GM12801 (cell line): Measurements from ENCODE around the gene EML1.

Source experiments
- TF ChIP-seq, protein P1 (sequence below): IDR thresholded peaks from one replicate; pipeline ENCODE4 v1.5.1; 2011; ENCODE audit warnings: control low read depth; ENCODE audit not compliant: insufficient read length; ENCODE audit errors: extremely low read depth

EML1 gene

GRCh38 chr14:99809859-99810558, 16.8 kb downstream of the EML1 start:
- TF ChIP-seq, protein P1, sequence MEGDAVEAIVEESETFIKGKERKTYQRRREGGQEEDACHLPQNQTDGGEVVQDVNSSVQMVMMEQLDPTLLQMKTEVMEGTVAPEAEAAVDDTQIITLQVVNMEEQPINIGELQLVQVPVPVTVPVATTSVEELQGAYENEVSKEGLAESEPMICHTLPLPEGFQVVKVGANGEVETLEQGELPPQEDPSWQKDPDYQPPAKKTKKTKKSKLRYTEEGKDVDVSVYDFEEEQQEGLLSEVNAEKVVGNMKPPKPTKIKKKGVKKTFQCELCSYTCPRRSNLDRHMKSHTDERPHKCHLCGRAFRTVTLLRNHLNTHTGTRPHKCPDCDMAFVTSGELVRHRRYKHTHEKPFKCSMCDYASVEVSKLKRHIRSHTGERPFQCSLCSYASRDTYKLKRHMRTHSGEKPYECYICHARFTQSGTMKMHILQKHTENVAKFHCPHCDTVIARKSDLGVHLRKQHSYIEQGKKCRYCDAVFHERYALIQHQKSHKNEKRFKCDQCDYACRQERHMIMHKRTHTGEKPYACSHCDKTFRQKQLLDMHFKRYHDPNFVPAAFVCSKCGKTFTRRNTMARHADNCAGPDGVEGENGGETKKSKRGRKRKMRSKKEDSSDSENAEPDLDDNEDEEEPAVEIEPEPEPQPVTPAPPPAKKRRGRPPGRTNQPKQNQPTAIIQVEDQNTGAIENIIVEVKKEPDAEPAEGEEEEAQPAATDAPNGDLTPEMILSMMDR, result no peak

GRCh38 chr14:99810559-99810874, 17.3 kb downstream of the EML1 start:
- TF ChIP-seq, protein P1, result no peak

GRCh38 chr14:99812096-99812750, 19.0 kb downstream of the EML1 start:
- TF ChIP-seq, protein P1, result no peak

GRCh38 chr14:99812892-99813291, 19.7 kb downstream of the EML1 start:
- TF ChIP-seq, protein P1, result no peak

- TF ChIP-seq, protein P1, result no peak
Observed at GRCh38 chr14:99815696-99816095, 22.5 kb downstream of the EML1 start.

GRCh38 chr14:99816217-99816616, 23.0 kb downstream of the EML1 start:
- TF ChIP-seq, protein P1, result no peak

- TF ChIP-seq, protein P1, result no peak
Observed at GRCh38 chr14:99816642-99817041, 23.4 kb downstream of the EML1 start.
